Astrocyte (in vitro differentiated cells and primary cell): ENCODE data around the gene LASP1.
"Not testable (repeated sequence)": the region's sequence is repeated elsewhere in the genome, so short reads cannot be mapped to it uniquely, and the experiment has no call there.

Experiments used
- EZH2 ChIP-seq: IDR thresholded peaks from 2 replicates; pipeline ENCODE4 v1.6.1; 2012; ENCODE audit warnings: mild to moderate bottlenecking, low read length, inconsistent platforms; ENCODE audit not compliant: insufficient read depth
- TF ChIP-seq, protein P1 (sequence below): IDR thresholded peaks from 2 replicates; pipeline ENCODE4 v1.5.1; 2011; ENCODE audit warnings: low read depth, mild to moderate bottlenecking, inconsistent platforms, low read length, moderate library complexity; ENCODE audit not compliant: insufficient read depth

GRCh38 chr17:38933962-38934361 is 64.1 kb downstream of the LASP1 start:
- TF ChIP-seq, protein P1, sequence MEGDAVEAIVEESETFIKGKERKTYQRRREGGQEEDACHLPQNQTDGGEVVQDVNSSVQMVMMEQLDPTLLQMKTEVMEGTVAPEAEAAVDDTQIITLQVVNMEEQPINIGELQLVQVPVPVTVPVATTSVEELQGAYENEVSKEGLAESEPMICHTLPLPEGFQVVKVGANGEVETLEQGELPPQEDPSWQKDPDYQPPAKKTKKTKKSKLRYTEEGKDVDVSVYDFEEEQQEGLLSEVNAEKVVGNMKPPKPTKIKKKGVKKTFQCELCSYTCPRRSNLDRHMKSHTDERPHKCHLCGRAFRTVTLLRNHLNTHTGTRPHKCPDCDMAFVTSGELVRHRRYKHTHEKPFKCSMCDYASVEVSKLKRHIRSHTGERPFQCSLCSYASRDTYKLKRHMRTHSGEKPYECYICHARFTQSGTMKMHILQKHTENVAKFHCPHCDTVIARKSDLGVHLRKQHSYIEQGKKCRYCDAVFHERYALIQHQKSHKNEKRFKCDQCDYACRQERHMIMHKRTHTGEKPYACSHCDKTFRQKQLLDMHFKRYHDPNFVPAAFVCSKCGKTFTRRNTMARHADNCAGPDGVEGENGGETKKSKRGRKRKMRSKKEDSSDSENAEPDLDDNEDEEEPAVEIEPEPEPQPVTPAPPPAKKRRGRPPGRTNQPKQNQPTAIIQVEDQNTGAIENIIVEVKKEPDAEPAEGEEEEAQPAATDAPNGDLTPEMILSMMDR = not testable (repeated sequence)
- not testable (repeated sequence) for TF ChIP-seq EZH2
